Tibial artery (tissue), 4 donors: Measurements from ENCODE around the gene CPNE4.

ENCODE experiments used
- DNase-seq, 2 donors: peaks; one replicate each; pipeline ENCODE4 v3.0.0-alpha.2; 2019
- H3K27ac ChIP-seq, 2 donors: fragments of 200-600 bp; sonication (generic) in 1 of 2; 1 replicate in 1 of 2; 2 replicates in 1 of 2; pipeline ENCODE4 v1.5.1; 2018 to 2019; ENCODE audit warnings: mild to moderate bottlenecking in 1 of 2
- H3K27me3 ChIP-seq, 2 donors: fragments of 200-600 bp; sonication (generic) in 1 of 2; one replicate each; pipeline versions ENCODE4 v1.5.1 to v1.6.0; 2016 to 2019
- H3K36me3 ChIP-seq, 3 donors: fragments of 200-600 bp; sonication (generic) in 2 of 3; one replicate each; pipeline ENCODE4 v1.5.1; 2016 to 2019; ENCODE audit warnings: mild to moderate bottlenecking in 2 of 3
- H3K4me1 ChIP-seq, 4 donors: fragments of 200-600 bp; sonication (generic) in 2 of 4; 1 replicate in 3 of 4; 2 replicates in 1 of 4; pipeline ENCODE4 v1.5.1; 2016 to 2019
- H3K4me3 ChIP-seq, 2 donors: fragments of 200-600 bp; sonication (generic) in 1 of 2; 1 replicate in 1 of 2; 2 replicates in 1 of 2; pipeline ENCODE4 v1.5.1; 2018 to 2019; ENCODE audit warnings: mild to moderate bottlenecking in 2 of 2
- H3K9me3 ChIP-seq, 3 donors: fragments of 200-600 bp; sonication (generic) in 1 of 3; one replicate each; pipeline ENCODE4 v1.5.1; 2016 to 2019
- intact Hi-C: fragments of 100-400 bp; cut with DNase I; formaldehyde crosslinking; loops from one replicate; pipeline ENCODE4 v1.15.0; 2023; ENCODE audit warnings: low total_unique reads
- TF ChIP-seq, protein P1 (sequence below), 2 experiments: fragments of 200-600 bp in 1 of 2; fragments of 450-650 bp in 1 of 2; IDR thresholded peaks; one replicate each; pipeline ENCODE4 v1.5.1; 2017 to 2019; ENCODE audit warnings: antibody characterized with exemption in 2 of 2, mild to moderate bottlenecking in 1 of 2, moderate library complexity in 1 of 2

The CPNE4 gene

DNA sequence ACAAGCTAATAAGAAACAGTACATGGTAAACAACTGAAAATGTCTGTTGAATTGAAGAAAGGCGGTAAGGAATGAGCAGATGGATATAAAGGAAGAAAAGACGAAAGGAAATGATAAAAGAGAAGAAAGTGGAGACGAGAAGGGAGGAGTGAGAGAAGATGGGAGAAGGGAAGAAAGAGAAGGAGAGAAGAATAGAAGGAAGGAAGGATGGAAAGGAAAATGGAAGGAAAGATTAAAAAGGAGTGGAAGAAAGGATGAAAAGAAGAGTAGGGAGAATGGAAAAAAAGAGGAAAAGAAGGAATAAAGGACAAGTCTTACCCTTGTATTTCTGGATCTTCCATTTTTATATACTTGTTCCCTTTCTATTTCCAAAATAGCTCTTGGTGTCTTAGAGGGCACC is 17.7 kb downstream of the CPNE4 start:
- no peak overlapping the region for H3K4me3 ChIP-seq
- TF ChIP-seq, protein P1, sequence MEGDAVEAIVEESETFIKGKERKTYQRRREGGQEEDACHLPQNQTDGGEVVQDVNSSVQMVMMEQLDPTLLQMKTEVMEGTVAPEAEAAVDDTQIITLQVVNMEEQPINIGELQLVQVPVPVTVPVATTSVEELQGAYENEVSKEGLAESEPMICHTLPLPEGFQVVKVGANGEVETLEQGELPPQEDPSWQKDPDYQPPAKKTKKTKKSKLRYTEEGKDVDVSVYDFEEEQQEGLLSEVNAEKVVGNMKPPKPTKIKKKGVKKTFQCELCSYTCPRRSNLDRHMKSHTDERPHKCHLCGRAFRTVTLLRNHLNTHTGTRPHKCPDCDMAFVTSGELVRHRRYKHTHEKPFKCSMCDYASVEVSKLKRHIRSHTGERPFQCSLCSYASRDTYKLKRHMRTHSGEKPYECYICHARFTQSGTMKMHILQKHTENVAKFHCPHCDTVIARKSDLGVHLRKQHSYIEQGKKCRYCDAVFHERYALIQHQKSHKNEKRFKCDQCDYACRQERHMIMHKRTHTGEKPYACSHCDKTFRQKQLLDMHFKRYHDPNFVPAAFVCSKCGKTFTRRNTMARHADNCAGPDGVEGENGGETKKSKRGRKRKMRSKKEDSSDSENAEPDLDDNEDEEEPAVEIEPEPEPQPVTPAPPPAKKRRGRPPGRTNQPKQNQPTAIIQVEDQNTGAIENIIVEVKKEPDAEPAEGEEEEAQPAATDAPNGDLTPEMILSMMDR (IDR thresholded peaks at IDR 0.05), result no peak
- intact Hi-C loops, result no loop called here
- no peaks in the 10 kb centered on the region for H3K9me3 ChIP-seq
- no peak for DNase-seq
- no peak overlapping the region for H3K27ac ChIP-seq
- no peaks in the 10 kb centered on the region for H3K27me3 ChIP-seq
- H3K36me3 ChIP-seq, result no peaks in the 10 kb centered on the region
- no peaks in the 10 kb centered on the region for H3K4me1 ChIP-seq

DNA sequence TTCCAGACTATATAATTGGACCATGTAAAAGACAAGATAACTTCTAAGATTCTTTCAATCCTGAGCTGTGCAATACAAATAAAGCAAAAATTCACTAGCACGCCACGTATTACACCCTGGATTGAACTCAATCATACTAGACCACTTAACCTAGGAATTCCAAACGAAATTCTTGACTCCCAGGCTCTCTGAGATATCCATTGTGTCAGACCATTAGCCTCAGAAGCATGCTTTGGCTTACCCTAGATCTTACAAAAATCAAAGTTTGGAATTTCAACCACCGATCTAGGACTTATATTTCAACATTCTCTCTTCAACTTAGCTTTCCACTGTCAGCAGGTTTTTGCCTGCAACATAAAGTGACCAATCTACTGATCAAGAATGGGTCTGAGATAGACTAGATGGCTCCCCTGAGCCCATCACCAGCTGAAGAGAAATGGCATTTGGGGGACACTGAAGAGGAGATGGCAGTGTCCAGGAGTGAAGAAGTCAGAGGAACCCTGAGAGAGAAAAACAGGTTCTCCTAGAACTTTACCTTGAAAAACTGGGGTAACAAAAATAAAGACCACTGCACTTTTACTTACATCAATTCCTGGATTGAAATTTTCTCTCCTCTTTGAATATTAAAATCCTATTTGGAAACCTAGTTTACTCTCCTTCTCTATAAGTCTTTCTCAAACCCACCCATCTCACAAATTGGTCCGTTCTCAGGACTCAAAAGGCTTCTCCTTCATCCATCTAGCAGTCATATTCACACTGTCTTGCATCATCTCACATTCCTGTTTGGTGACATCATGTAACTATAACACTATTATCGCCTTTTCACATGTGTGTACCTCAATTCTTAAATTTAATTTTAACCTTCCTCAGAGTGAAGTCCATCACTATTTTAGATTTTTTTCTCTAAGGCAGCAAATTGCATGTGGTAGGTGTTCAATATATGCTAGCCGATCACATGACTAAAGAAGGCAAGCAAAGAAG is 18.5 kb downstream of the CPNE4 start:
- no peaks in the 10 kb centered on the region for H3K36me3 ChIP-seq
- H3K4me1 ChIP-seq, result no peaks in the 10 kb centered on the region
- H3K4me3 ChIP-seq, result no peak overlapping the region
- no peak overlapping the region for H3K27ac ChIP-seq
- H3K9me3 ChIP-seq, result no peaks in the 10 kb centered on the region
- intact Hi-C loops, result no loop called here
- TF ChIP-seq, protein P1 (IDR thresholded peaks at IDR 0.05), result no peak
- DNase-seq, result no peak
- H3K27me3 ChIP-seq, result no peaks in the 10 kb centered on the region

DNA sequence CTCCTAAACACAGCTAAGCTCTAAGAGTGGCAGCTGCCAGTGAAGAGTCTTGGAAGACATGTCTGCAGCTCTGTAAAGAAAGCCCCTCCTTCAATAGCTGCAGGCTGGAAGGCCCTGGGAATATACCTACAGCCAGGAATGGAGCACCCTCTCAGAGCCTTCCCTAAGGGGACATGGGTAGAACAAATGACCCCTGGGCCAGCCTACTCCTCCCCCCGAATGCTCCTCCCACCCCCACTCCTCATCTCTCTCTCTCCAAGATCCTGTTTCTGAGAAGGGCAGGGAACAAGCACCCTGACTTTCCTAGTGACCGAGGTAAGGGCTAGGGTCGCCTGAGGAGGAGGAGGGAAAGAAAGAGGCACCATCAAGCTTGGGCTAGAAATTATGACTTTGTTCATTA is 20.7 kb downstream of the CPNE4 start:
- intact Hi-C loops, result no loop called here
- H3K4me1 ChIP-seq, result no peaks in the 10 kb centered on the region
- no peak overlapping the region for H3K27ac ChIP-seq
- H3K27me3 ChIP-seq, result no peaks in the 10 kb centered on the region
- TF ChIP-seq, protein P1 (IDR thresholded peaks at IDR 0.05), result no peak
- no peaks in the 10 kb centered on the region for H3K36me3 ChIP-seq
- no peak overlapping the region for H3K4me3 ChIP-seq
- no peak for DNase-seq
- H3K9me3 ChIP-seq, result no peaks in the 10 kb centered on the region

DNA sequence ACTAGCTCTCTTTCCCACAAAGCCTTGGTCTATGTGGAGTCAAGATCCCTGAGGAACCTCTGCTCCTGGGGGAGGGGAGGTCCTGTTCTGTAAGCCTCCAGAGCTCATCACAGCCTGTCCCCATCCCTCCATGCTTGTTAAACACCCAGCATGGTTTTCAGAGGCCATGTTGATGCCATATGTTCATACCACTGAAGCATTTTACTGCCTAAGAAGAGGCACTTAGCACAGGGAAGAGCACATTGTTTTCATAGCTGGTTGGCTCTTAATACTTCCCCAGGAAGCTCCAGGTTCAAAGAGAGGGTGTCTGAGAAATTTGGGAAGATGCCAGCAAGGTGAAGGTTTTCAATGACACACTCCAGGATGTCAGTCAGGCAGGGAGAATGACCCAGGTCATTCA is 25.6 kb downstream of the CPNE4 start:
- Histone ChIP-seq H3K9me3 (no peaks in the 10 kb centered on the region), H3K27me3 (no peaks in the 10 kb centered on the region), H3K4me3 (no peak overlapping the region), H3K4me1 (no peaks in the 10 kb centered on the region), H3K27ac (no peak overlapping the region), H3K36me3 (no peaks in the 10 kb centered on the region)
- TF ChIP-seq, protein P1 (IDR thresholded peaks at IDR 0.05), result no peak
- intact Hi-C loops, result no loop called here
- DNase-seq, result no peak

DNA sequence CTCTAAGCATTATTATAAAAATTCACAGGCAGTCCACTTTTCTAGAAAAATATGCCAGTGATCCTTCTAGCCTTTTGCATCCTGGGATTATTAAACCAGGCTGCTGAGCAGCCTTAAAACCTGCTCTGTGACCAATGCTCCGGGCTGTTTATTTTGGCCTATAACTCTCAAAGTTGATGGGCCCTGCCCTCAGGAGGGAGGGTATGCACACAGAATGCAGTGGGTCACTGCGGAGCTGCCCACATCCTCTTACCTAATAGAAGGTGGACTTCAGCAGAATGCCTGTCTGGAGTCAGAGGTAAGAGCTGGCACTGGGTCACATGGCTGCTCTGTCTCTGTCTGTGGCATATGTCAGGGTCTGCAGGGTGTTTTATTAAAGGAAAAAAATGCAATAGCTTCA is 26.0 kb downstream of the CPNE4 start:
- TF ChIP-seq, protein P1 (IDR thresholded peaks at IDR 0.05), result no peak
- no peaks in the 10 kb centered on the region for H3K4me1 ChIP-seq
- no peaks in the 10 kb centered on the region for H3K36me3 ChIP-seq
- no peaks in the 10 kb centered on the region for H3K27me3 ChIP-seq
- no peaks in the 10 kb centered on the region for H3K9me3 ChIP-seq
- no peak overlapping the region for H3K4me3 ChIP-seq
- no peak overlapping the region for H3K27ac ChIP-seq
- intact Hi-C loops, result no loop called here
- no peak for DNase-seq
